Stimulated activated CD8-positive, alpha-beta memory T cell treated with anti-CD3 and anti-CD28 coated beads, Interleukin-12 subunit alpha, Interleukin-12 subunit beta, amount 100 ng/mL, for 1 hour (primary cell): ENCODE results near the gene CANT1.
"Not testable (repeated sequence)": the region's sequence is repeated elsewhere in the genome, so short reads cannot be mapped to it uniquely, and the experiment has no call there.

Experiments
- DNase-seq: peaks from one replicate; pipeline ENCODE4 v3.0.0-alpha.2; 2020; ENCODE audit warnings: low read depth

CANT1 gene

GRCh38 chr17:79043191-79043930, 33.8 kb upstream of the CANT1 start:
- no peak for DNase-seq

DNA sequence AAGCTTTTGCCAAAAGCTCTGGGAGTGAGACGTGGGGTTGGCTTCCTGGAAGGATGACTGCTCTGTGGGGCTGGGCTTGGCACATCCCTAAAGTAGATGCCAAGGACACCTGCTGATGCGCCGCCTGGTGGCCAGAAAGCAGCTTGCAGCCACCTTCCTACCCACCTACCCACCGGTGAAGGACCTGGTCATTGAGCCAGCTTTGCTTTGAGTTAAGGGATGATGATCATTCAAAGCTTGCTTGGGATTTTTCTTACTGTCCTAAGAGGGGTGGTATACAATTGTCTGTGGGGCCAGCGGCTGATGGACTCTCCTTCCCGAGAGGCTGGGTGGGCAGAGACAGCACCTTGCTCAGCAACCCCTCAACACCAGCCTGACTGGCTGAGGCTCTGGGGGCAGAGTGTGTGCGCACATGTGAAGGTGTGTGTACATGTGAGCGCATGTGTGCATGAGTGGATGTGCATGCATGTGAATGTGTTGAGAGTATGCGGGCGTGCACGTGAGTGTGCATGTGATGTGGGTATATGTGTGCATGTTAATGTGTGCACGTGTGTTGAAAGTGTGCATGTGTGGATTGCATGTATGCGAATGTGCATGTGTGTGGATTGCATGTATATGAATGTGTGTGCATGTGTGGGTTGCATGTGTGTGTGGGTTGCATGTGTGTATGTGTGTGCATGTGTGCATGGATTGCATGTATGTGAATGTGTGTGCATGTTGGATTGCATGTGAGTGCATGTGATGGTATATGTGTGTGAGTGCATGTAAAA, 33.0 kb upstream of the CANT1 start:
- DNase-seq: peak; percentile 47

DNA sequence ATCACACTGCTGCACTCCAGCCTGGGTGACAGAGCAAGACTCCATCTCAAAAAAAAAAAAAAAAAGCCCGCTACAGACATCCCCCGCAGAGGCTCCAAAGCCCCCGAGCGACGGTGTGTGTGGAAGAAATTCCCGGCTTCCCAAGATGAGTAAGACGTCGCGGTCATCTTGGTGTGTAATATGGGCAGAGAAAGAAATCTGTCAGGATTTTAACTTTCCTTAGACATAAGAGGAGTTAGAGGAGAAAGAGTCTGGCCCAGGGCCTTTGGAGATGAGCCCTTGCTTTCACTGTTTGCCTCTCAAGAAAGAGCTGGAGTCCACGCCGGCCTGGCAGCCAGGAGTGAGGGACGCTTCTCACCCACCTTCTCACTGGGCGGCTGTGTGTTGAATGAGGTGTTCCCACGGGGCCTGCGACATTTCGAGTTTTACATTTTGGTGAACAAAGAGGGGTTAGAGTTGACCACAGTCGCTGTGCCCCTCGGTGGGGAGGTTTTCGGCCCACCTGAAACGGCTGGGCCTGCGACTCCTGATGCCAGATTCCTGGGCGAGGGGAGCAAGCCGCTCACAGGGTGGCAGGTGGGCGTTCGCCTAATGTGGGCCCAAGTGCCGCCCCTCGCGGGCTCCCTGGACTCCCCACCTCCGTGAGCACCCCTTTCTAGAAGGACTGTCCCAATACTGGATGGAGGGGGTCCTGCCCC, 32.3 kb upstream of the CANT1 start:
- DNase-seq: no peak

DNA sequence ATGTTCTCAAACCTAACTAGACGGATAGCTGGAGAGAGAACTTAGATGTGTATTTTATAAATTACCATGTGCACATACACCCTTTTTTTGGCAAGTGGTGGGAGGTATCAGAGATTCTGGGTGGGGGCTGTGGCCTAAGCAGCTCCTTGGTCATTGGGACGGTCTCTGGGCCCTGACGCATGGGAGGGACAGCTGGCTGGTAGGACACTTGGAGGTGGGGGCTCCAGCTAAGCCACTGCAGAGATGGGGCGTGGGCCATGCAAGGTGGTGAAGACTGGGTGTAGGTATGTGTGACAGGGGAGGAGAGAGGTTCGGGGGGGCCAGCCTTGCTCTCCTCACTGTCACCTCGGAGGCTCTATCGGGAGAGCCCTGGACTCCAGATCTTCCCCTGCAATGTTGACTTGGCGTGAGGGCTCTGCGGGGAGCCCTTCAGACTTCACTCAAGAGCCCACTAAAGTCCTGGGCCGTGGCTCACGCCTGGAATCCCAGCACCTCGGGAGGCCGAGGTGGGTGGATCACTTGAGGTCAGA, 31.5 kb upstream of the CANT1 start:
- no peak for DNase-seq

DNA sequence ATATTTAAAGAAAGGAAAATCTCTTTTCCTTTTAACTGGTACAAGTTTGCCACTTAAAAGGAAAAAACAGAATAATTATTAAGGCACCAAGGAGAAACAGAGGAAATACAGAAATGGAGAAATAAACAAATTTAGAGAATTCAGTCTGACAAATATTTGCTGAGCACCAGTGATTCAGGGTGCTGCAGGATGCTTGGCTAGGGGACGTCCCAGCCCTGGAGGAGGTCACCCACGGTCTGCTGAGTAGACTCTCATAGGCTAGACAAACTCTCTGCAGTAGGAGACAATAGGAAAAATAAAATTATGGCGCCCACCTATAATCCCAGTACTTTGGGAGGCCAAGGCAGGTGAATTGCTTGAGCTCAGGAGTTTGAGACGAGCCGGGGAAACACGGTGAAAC, 30.3 kb upstream of the CANT1 start:
- DNase-seq: no peak

GRCh38 chr17:79039171-79039570, 29.6 kb upstream of the CANT1 start:
- no peak for DNase-seq

- no peak for DNase-seq
These were observed 29.1 kb upstream of the CANT1 start for GRCh38 chr17:79038545-79039135.

DNA sequence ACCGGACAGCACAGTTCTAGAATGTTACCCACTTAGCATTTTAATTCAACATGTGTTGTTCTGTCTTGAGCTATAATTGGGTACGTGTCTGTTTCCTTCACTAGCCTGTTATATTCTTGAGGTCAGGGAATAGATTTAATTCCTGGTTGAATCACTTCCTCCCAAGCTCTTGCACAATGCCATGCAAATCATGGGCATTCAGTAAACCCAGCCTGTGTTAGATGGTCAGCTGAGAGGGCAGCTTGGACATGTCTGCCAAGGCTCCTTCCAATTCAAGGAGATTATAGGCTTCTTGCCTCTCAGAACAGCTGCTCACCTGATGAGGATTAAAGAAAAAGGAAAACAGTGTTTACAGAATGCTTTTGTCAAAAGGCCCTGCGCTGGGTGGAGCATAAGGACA, 27.0 kb upstream of the CANT1 start:
- no peak for DNase-seq

- DNase-seq: no peak
These were observed 26.6 kb upstream of the CANT1 start for GRCh38 chr17:79036181-79036580.

- no peak for DNase-seq
These were observed 26.1 kb upstream of the CANT1 start for GRCh38 chr17:79035686-79036085.

DNA sequence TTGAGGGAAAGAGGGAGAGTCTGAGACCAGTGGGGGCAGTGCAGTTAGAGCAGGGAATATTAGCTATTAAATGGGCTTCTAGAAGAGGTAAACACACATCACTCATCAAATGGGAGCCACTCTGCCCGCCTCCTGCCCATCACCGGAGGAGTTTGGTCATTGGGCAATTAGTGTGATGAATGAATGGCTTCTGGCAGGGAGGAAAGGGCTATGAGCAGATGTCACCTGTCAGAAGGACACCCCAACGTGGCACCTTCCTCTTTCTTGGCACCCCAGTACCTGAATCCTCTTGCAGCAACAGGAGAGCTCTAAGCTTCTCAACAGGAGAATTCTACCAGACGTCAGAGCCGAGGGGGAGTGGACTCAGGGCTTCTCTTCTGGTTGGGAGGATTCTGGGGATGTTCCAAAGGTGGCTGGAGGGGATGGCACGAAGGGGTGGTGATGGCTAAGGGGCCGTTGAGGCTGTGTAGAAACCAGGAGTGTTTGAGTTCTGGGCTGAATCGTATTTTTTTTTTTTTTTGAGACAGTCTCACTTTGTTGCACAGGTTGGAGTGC, 25.4 kb upstream of the CANT1 start:
- DNase-seq: no peak

GRCh38 chr17:79033741-79034501, 24.4 kb upstream of the CANT1 start:
- DNase-seq: no peak

DNA sequence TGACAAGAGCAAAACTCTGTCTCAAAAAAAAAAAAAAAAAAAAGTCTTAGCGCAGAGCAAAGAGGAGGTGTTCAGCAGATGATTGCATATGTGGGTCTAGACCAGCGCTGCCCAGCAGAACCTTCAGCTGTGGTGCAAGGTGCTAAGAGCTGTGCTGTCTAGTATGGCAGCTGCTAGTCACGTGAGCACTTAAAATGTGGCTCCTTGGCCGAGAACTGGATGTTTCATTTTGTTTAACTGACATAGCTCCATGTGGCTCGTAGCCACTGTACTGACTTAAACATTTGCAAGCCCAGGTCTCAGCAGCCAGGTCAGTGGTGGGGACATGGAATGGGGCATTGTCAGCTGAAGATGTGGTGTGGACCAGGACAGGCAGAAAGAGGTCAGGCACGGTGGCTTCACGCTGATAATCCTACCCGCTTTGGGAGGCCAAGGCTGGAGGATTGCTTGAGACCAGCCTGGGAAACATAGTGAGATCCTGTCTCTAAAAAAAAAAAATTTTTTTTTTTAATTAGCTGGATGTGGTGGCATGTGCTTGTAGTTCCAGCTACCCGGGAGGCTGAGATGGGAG, 23.6 kb upstream of the CANT1 start:
- DNase-seq: no peak

GRCh38 chr17:79031996-79032875, 22.7 kb upstream of the CANT1 start:
- DNase-seq: no peak

DNA sequence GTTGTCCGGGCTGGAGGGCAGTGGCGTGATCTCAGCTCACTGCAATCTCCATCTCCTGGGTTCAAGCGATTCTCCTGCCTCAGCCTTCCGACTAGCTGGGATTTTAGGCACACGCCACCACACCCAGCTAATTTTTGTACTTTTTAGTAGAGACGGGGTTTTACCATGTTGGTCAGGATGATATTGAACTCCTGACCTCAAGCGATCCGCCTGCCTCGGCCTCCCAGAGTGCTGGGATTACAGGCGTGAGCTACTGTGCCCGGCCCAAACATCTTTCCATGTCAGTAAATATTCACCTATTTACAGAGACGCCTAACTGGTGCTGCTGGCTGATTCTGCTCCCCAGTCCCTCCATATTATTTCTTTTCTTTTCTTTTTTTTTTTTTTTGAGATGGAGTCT, 21.1 kb upstream of the CANT1 start:
- not testable (repeated sequence) for DNase-seq

GRCh38 chr17:79029327-79030009, 19.9 kb upstream of the CANT1 start:
- DNase-seq: no peak

- no peak for DNase-seq
These were observed 19.1 kb upstream of the CANT1 start for GRCh38 chr17:79028496-79029326.

DNA sequence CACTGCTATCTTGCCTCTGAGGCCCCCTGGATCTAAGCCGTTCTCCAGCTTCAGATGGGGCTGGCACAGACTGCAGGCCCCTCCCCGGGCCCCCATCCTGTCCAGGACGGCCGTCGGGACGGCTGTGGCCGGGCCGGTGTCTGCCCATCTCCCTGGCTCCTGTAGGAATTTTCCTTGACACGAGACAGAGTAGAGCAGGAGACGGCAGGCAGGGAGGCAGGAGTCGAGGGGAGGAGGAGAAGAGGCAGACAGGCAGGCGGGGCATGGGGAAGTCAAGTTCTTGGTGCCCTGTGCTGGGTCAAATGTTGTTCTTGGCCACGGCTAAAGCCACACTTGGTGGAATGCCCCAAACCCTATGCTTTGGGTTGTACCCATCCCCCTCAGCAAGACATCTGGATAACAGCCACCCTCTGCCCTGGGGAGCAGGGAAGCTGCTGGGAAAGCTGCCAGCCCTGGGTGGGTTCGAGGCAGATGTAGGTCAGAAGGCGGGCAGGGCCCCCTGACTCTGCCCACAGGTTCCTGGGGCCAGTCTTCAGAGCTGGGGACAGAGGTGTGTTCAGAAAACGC, 18.4 kb upstream of the CANT1 start:
- no peak for DNase-seq
